T-helper 9 cell (primary cell): ENCODE measurements around the gene GPR15.
"Not testable (repeated sequence)": the region's sequence is repeated elsewhere in the genome, so short reads cannot be mapped to it uniquely, and the experiment has no call there.

Experiments used
- DNase-seq: peaks from one replicate; pipeline ENCODE4 v3.0.0-alpha.2; 2020

GPR15 gene

GRCh38 chr3:98559769-98560168 is 28.0 kb downstream of the GPR15 start:
- DNase-seq = not testable (repeated sequence)

GRCh38 chr3:98560911-98561310 is 29.1 kb downstream of the GPR15 start:
- DNase-seq = no peak

DNA sequence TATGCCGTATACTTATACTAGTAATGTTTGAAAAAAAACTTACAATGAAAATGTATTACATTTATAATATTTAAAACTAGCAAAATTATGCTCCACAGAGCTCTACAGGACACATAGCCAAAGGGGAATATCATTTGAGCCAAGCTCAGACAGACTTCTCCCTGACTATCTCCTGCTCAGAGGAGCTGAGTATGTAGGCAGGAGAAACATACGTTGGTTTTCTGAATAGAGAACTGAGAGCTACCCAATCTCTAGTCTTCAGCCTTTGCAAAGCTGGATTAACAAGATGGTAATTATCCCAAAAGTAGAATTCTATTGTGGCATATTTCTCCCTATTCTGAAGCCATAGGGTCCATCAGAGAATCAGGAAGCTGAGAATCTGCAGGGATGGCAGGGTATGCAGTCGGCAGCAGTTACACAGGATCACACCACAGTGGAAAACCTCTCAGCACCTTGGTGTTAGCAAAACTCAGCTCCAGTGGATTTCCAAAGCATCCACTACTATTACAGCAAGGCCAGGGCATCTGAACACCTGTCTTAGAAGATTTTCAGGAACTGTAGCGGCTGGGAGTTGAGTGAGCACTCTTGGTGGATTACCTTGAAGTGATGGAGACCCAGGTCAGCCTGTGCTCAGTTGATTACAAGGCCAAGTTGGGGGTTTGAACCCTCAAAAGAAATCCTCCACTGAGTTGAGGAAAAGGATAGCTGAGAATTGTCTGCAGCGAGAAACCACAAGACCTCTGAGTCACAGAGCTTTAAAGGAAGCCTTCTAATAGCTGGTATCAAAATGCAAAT is 30.1 kb downstream of the GPR15 start:
- DNase-seq = no peak

- peak; percentile 33 for DNase-seq
These were observed 32.0 kb downstream of the GPR15 start for GRCh38 chr3:98563661-98564281.

DNA sequence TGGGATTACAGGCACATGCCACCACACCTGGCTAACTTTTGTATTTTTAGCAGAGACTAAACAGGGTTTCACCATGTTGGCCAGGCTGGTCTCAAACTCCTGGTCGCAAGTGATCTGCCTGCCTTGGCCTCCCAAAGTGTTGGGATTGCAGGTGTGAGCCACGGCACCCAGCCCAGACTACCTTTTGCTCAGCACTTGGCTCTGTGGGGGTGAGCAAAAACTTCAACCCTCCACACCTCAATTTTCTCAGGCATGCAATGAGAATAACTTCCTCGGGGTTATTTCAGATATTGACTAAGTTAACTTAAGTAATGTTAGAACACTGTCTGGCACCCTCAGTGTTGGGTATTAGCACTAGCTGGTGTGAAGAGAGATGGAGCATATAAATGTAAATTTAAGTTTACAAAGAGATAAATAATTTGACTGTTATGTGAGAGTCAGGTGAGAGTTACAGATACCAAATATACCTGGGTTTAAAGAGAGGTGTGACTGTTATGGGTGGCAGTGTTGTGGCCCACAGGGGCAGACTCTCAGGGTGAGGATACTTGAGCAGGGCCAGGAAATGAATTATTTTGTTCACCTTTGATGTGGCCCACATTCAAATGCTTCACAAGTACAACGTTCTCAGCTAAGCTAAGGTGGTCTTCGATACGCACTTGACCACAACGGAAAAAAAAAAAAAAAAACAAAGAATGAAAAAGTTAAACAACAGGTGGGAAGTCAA is 32.7 kb downstream of the GPR15 start:
- peak; percentile 15 for DNase-seq

DNA sequence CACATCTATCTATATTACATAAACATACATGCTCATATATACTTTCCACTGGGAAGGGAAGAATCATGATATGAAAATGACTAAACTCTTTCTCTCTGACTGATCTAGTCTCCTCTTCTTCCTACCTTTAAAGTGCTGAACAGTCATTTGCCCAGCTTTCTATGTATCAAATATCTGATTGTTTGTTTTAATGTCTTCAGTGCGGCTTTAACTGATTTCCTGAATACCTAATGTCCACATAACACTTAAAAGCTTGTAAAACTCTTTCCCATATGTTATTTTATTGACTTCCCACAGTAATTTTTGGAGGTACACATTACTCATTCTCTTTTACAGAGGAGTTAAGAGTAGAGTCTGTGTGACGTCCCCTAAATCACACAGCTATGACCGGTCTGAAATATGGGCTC is 33.5 kb downstream of the GPR15 start:
- no peak for DNase-seq

GRCh38 chr3:98565843-98566242 is 34.1 kb downstream of the GPR15 start:
- DNase-seq = no peak

- no peak for DNase-seq
These were observed 36.0 kb downstream of the GPR15 start for GRCh38 chr3:98567666-98568270.

- DNase-seq = no peak
These were observed 36.6 kb downstream of the GPR15 start for GRCh38 chr3:98568402-98568801.

- no peak for DNase-seq
These were observed 41.5 kb downstream of the GPR15 start for GRCh38 chr3:98573181-98573728.

DNA sequence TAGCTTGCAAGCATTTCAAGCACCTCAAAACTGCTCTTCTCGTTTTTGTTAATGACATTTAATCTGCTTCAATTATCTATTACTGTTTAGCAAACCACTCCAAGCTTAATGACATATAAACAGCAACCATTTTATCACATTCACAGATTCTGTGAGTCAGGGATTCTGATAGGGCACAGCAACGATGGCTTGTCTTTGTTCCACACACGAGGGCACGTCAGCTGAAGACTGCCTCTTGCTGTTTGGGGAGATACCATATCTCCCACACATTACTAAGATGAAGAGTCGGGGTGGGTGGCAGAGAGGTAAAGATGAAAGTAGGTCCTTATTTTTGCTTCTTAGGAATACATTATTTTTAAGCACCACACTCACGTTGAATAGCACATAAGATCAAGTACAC is 42.4 kb downstream of the GPR15 start:
- no peak for DNase-seq

GRCh38 chr3:98577178-98577895 is 45.6 kb downstream of the GPR15 start:
- DNase-seq = no peak

- no peak for DNase-seq
These were observed 48.9 kb downstream of the GPR15 start for GRCh38 chr3:98580401-98581386.

DNA sequence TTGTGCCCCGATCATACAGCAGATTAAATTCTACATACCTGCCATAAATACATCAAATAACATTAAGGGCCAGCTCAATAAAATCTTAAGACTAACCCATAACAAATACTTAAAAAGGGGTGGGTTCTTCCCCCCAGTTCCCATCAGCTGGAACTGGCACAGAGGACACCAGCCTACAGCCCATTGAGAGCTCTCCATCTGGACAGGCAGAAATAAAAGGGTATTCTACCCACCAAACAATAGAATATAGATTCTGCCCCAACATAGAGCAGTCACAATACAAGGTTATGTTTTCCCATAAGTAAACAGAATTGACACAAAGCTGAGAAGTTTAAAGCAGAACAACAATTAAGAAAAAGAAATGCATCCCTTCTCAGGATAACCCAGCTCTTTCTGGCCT is 49.7 kb downstream of the GPR15 start:
- DNase-seq = no peak

GRCh38 chr3:98582042-98582441 is 50.3 kb downstream of the GPR15 start:
- DNase-seq = no peak

- DNase-seq = no peak
These were observed 52.0 kb downstream of the GPR15 start for GRCh38 chr3:98583766-98584165.
